K562 (cell line): ENCODE results near the gene KCNJ14. TPM values are rescaled to one million over a fixed set of nuclear protein-coding genes. Genes with fewer than 3 reads are reported as not detected.
A peak's percentile ranks its signal among the peaks of the same experiment; 100 is the strongest.

ENCODE experiments used
- CAMTA2 ChIP-seq: fragments of 250-450 bp; sonication (Bioruptor Pico); conservative IDR thresholded peaks from 2 replicates; pipeline ENCODE4 v1.5.1; 2022
- CBX1 ChIP-seq: sonication (generic); IDR thresholded peaks from 2 replicates; pipeline ENCODE4 v1.6.1; 2016; ENCODE audit warnings: antibody characterized with exemption, low read depth, mild to moderate bottlenecking
- DACH1 ChIP-seq: fragments of 450-650 bp; IDR thresholded peaks from 2 replicates; pipeline ENCODE4 v1.6.1; 2018; ENCODE audit not compliant: partially characterized antibody
- ERF ChIP-seq: fragments of 450-650 bp; formaldehyde crosslinking; IDR thresholded peaks from 2 replicates; pipeline ENCODE4 v1.4.0; 2020; ENCODE audit warnings: mild to moderate bottlenecking, mixed read lengths
- ETV6 ChIP-seq, 3 experiments: fragments of 150-350 bp in 1 of 3; sonication (generic) in 1 of 3; formaldehyde crosslinking in 1 of 3; IDR thresholded peaks; 2 replicates each; pipeline versions ENCODE4 v1.6.1 to v1.8.0; 2014 to 2022; ENCODE audit warnings: borderline replicate concordance in 2 of 3, low read depth in 2 of 3, antibody characterized with exemption in 1 of 3, low read length in 1 of 3, mild to moderate bottlenecking in 1 of 3, missing genetic modification reagents in 1 of 3
- HNRNPLL ChIP-seq: fragments of 200-400 bp; formaldehyde crosslinking; IDR thresholded peaks from 2 replicates; pipeline ENCODE4 v1.6.1; 2017; ENCODE audit warnings: low read length, low read depth, mild to moderate bottlenecking; ENCODE audit not compliant: poor library complexity, severe bottlenecking
- KDM2B ChIP-seq: fragments of 250-450 bp; sonication (Bioruptor Pico); IDR thresholded peaks from 2 replicates; pipeline ENCODE4 v1.8.0; 2021; ENCODE audit warnings: mild to moderate bottlenecking, moderate library complexity
- L3MBTL2 ChIP-seq: fragments of 450-650 bp; IDR thresholded peaks from 2 replicates; pipeline ENCODE4 v1.6.1; 2016; ENCODE audit warnings: mild to moderate bottlenecking, moderate library complexity
- POLR2G ChIP-seq: fragments of 200-400 bp; formaldehyde crosslinking; IDR thresholded peaks from 2 replicates; pipeline ENCODE4 v1.6.1; 2017; ENCODE audit warnings: low read depth, mild to moderate bottlenecking, antibody characterized with exemption, low read length, moderate library complexity
- SMAD2 ChIP-seq: fragments of 150-350 bp; IDR thresholded peaks from 2 replicates; pipeline ENCODE4 v1.6.1; 2014; ENCODE audit warnings: low read depth, mild to moderate bottlenecking, low read length
- U2AF2 ChIP-seq: fragments of 200-400 bp; formaldehyde crosslinking; optimal IDR thresholded peaks from 2 replicates; pipeline ENCODE3; 2017; ENCODE audit warnings: low read depth, mild to moderate bottlenecking, low read length
- ZFP30 ChIP-seq: fragments of 250-450 bp; sonication (Bioruptor Pico); IDR thresholded peaks from 2 replicates; pipeline ENCODE4 v1.8.0; 2022; ENCODE audit warnings: moderate library complexity, mild to moderate bottlenecking, inconsistent platforms, borderline replicate concordance
- ZNF140 ChIP-seq: fragments of 250-450 bp; sonication (Bioruptor Pico); IDR thresholded peaks from 2 replicates; pipeline ENCODE4 v1.8.0; 2021; ENCODE audit warnings: moderate library complexity, mild to moderate bottlenecking, inconsistent platforms
- polyA plus RNA-seq, 8 experiments: library from polyadenylated mRNA; depleted of rRNA in 4 of 8; stranded (reverse) in 5 of 8; unstranded in 3 of 8; fragments of >200 nt; fragmentation: Nextera tagmentation in 2 of 8; fragmentation: Illumina TruSeq in 1 of 8; extraction: Ambion mirVana in 2 of 8; extraction: Trizol in 1 of 8; gene quantifications; 2 replicates each; pipeline versions ENCODE4 v1.2.1 to v1.2.3, GENCODE V29; 2011 to 2014; ENCODE audit warnings: inconsistent platforms in 1 of 8, missing spikeins in 1 of 8
- total RNA-seq, 7 experiments: library from RNA; depleted of rRNA in 6 of 7; stranded (reverse); fragments of >200 nt in 6 of 7; fragmentation: Illumina TruSeq in 2 of 7; extraction: Trizol in 2 of 7; gene quantifications; 2 replicates each; pipeline versions ENCODE4 v1.2.1 to v1.2.3, GENCODE V29; 2011 to 2021; ENCODE audit warnings: low replicate concordance in 1 of 7
- TF ChIP-seq, protein P1 (sequence below), 2 experiments: fragments of 450-650 bp; IDR thresholded peaks; 2 replicates each; pipeline ENCODE4 v1.6.1; 2016
- TF ChIP-seq, protein P2 (sequence below), 2 experiments: fragments of 450-650 bp; formaldehyde crosslinking in 1 of 2; IDR thresholded peaks; 2 replicates each; pipeline versions ENCODE4 v1.4.0 to v1.6.1; 2014 to 2020; ENCODE audit warnings: mild to moderate bottlenecking in 2 of 2, borderline replicate concordance in 1 of 2, low read depth in 1 of 2
- TF ChIP-seq, protein P3 (sequence below): fragments of 450-650 bp; formaldehyde crosslinking; IDR thresholded peaks from 2 replicates; pipeline ENCODE4 v1.4.0; 2020; ENCODE audit warnings: mild to moderate bottlenecking, moderate library complexity

KCNJ14 gene
- total and polyA plus RNA-seq, 9 of the 15 experiments (the other 6 are each of a cell fraction or from before 2014, with no cell fraction given): 0.15 to 1.6 (median 0.49) TPM

DNA sequence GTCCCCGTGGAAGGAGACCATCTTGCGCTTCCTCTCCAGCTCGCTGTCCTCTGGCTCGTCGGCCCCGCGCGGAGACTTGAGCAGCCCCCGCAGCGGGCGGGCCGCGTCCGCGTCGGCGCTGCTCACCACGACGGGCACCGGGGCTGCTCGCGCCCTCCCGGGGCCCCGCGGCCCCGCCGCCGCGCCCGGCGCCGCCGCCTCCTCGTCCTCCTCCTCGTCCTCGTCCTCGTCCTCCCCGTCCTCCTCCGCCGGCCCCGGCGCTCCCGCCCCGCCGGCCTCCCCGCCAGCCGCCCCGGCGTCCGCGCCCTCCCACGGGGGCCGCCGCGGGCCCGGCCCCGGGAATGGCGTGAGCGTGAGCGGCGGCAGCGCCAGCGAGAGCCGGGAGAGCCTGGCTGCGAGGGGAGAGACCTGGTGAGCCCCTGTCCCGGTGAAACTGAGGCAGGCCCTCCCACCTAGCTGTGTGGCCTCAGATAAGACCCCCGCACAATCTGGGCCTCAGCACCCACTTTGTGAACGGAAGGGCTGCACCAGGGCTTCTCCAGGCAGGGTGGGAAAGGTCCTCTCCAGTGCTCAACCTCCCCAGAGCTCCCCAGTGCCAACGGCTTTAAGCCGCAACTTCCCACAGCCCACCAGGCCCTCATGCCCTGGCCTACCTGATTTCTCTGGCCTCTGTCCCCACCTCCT is 38.5 kb downstream of the KCNJ14 start (continued):
- 0 out of 2 replicates have a peak, but pooled peaks have one; percentile 56 for TF ChIP-seq KDM2B (CRISPR knock-in tag)
- TF ChIP-seq ZFP30 (CRISPR knock-in tag): no peak
- no peak for TF ChIP-seq U2AF2
- no peak for TF ChIP-seq ZNF140 (CRISPR knock-in tag)
- TF ChIP-seq, protein P1, sequence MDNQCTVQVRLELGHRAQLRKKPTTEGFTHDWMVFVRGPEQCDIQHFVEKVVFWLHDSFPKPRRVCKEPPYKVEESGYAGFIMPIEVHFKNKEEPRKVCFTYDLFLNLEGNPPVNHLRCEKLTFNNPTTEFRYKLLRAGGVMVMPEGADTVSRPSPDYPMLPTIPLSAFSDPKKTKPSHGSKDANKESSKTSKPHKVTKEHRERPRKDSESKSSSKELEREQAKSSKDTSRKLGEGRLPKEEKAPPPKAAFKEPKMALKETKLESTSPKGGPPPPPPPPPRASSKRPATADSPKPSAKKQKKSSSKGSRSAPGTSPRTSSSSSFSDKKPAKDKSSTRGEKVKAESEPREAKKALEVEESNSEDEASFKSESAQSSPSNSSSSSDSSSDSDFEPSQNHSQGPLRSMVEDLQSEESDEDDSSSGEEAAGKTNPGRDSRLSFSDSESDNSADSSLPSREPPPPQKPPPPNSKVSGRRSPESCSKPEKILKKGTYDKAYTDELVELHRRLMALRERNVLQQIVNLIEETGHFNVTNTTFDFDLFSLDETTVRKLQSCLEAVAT (IDR thresholded peaks at IDR 0.05): no peak
- no peak for TF ChIP-seq CAMTA2 (CRISPR knock-in tag)
- TF ChIP-seq DACH1: no peak
- TF ChIP-seq, protein P2, sequence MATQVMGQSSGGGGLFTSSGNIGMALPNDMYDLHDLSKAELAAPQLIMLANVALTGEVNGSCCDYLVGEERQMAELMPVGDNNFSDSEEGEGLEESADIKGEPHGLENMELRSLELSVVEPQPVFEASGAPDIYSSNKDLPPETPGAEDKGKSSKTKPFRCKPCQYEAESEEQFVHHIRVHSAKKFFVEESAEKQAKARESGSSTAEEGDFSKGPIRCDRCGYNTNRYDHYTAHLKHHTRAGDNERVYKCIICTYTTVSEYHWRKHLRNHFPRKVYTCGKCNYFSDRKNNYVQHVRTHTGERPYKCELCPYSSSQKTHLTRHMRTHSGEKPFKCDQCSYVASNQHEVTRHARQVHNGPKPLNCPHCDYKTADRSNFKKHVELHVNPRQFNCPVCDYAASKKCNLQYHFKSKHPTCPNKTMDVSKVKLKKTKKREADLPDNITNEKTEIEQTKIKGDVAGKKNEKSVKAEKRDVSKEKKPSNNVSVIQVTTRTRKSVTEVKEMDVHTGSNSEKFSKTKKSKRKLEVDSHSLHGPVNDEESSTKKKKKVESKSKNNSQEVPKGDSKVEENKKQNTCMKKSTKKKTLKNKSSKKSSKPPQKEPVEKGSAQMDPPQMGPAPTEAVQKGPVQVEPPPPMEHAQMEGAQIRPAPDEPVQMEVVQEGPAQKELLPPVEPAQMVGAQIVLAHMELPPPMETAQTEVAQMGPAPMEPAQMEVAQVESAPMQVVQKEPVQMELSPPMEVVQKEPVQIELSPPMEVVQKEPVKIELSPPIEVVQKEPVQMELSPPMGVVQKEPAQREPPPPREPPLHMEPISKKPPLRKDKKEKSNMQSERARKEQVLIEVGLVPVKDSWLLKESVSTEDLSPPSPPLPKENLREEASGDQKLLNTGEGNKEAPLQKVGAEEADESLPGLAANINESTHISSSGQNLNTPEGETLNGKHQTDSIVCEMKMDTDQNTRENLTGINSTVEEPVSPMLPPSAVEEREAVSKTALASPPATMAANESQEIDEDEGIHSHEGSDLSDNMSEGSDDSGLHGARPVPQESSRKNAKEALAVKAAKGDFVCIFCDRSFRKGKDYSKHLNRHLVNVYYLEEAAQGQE (IDR thresholded peaks at IDR 0.05; ENCODE audit: borderline replicate concordance): no peak
- TF ChIP-seq, protein P2 (CRISPR knock-in tag; IDR thresholded peaks at IDR 0.05; ENCODE audit: low read depth): 0 out of 2 replicates have a peak, but pooled peaks have one; percentile 28
- TF ChIP-seq POLR2G: peak; percentile 55
- peak; percentile 68; the same call in 1 of the 2 replicates for TF ChIP-seq L3MBTL2
- TF ChIP-seq ERF: peak; percentile 65; the same call in 1 of the 2 replicates
- TF ChIP-seq HNRNPLL: no peak
- TF ChIP-seq ETV6 (IDR thresholded peaks at IDR 0.05; ENCODE audit: borderline replicate concordance in 1 of 2, low read depth in 2 of 2, low read length in 1 of 2): no peak
- TF ChIP-seq ETV6 (CRISPR knock-in tag; IDR thresholded peaks at IDR 0.05; ENCODE audit: borderline replicate concordance): no peak
- TF ChIP-seq, protein P3, sequence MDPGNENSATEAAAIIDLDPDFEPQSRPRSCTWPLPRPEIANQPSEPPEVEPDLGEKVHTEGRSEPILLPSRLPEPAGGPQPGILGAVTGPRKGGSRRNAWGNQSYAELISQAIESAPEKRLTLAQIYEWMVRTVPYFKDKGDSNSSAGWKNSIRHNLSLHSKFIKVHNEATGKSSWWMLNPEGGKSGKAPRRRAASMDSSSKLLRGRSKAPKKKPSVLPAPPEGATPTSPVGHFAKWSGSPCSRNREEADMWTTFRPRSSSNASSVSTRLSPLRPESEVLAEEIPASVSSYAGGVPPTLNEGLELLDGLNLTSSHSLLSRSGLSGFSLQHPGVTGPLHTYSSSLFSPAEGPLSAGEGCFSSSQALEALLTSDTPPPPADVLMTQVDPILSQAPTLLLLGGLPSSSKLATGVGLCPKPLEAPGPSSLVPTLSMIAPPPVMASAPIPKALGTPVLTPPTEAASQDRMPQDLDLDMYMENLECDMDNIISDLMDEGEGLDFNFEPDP: no peak
- TF ChIP-seq CBX1: no peak
- TF ChIP-seq SMAD2: no peak
